CD4-positive, alpha-beta T cell treated with Interleukin-21 for 1 hour (primary cell): ENCODE results near the gene NOXA1.

Experiments used
- DNase-seq: peaks from one replicate; pipeline ENCODE4 v3.0.0-alpha.2; 2020

NOXA1 gene

GRCh38 chr9:137388589-137389427, 34.4 kb upstream of the NOXA1 start:
- no peak for DNase-seq

GRCh38 chr9:137389428-137389746, 33.8 kb upstream of the NOXA1 start:
- DNase-seq, result no peak

- DNase-seq, result no peak
These were observed 32.4 kb upstream of the NOXA1 start for GRCh38 chr9:137390553-137391410.

GRCh38 chr9:137391411-137391754, 31.8 kb upstream of the NOXA1 start:
- DNase-seq, result no peak

- DNase-seq, result no peak
These were observed 30.8 kb upstream of the NOXA1 start for GRCh38 chr9:137392232-137393007.

GRCh38 chr9:137393176-137394150, 29.7 kb upstream of the NOXA1 start:
- DNase-seq, result no peak

- DNase-seq, result no peak
These were observed 28.1 kb upstream of the NOXA1 start for GRCh38 chr9:137394866-137395665.

GRCh38 chr9:137395666-137396010, 27.6 kb upstream of the NOXA1 start:
- DNase-seq, result no peak

- no peak for DNase-seq
These were observed 27.0 kb upstream of the NOXA1 start for GRCh38 chr9:137396227-137396626.

GRCh38 chr9:137396634-137397367, 26.4 kb upstream of the NOXA1 start:
- no peak for DNase-seq

- DNase-seq, result no peak
These were observed 25.3 kb upstream of the NOXA1 start for GRCh38 chr9:137397675-137398423.

GRCh38 chr9:137398561-137399468, 24.4 kb upstream of the NOXA1 start:
- no peak for DNase-seq

- DNase-seq, result no peak
These were observed 20.4 kb upstream of the NOXA1 start for GRCh38 chr9:137402746-137403145.

GRCh38 chr9:137403269-137403668, 19.9 kb upstream of the NOXA1 start:
- no peak for DNase-seq

- no peak for DNase-seq
These were observed 18.1 kb upstream of the NOXA1 start for GRCh38 chr9:137404961-137405567.

- DNase-seq, result no peak
These were observed 17.5 kb upstream of the NOXA1 start for GRCh38 chr9:137405677-137406081.

- DNase-seq, result no peak
These were observed 17.0 kb upstream of the NOXA1 start for GRCh38 chr9:137406085-137406760.
